ENCODE results near the gene PODXL. TPM values are rescaled to one million over a fixed set of nuclear protein-coding genes. Genes with fewer than 3 reads are reported as not detected.

PODXL gene
- total and polyA plus RNA-seq, 2 donors (not counting 1 experiment from before 2014, with no cell fraction given) = 0.17 to 0.27 TPM

DNA sequence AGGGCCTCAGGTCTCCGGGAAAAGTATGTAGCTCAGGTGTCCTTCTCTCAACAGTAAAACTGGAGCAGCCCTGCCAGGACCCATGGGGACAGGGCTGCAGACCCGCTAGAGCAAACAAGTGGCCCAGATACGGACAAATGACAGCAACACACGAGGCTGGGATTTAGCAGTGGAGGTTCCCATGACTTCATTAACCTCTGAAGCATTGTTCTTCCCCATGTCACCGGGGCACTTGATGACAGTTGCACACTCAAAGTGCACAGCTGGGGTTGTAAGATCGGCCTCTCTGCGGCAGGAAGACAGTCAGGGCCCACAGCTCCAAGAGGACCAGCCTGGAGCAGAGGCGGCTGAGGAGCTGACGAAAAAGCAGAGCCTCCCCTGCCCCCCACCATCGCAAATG is 12.5 kb upstream of the PODXL start:
- H4K20me1 ChIP-seq (ENCODE audit: control insufficient read depth, extremely low read depth, insufficient read depth, low read length) = no peaks in the 10 kb centered on the region
- H3K9ac ChIP-seq (ENCODE audit: insufficient read depth, low read length) = no peak overlapping the region
- no peaks in the 10 kb centered on the region for H3K36me3 ChIP-seq (ENCODE audit: control insufficient read depth, insufficient read depth, low read length)
- H2AFZ ChIP-seq (ENCODE audit: low read length) = no peak overlapping the region
- H3K4me3 ChIP-seq (replicated peaks in 1 of 4; ENCODE audit: control extremely low read depth in 1 of 4, insufficient read depth in 1 of 4, low read depth in 3 of 4, low read length in 4 of 4) = no peak overlapping the region
- no peaks in the 10 kb centered on the region for H3K4me1 ChIP-seq (ENCODE audit: control insufficient read depth, extremely low read depth, insufficient read depth, low read length)
- H3K79me2 ChIP-seq (ENCODE audit: control insufficient read depth, insufficient read depth, low read length) = no peaks in the 10 kb centered on the region
- H3K9me3 ChIP-seq (ENCODE audit: control insufficient read depth, insufficient read depth, low read depth, low read length) = no peaks in the 10 kb centered on the region
- H3K4me2 ChIP-seq (ENCODE audit: extremely low read depth, insufficient read depth, low read length) = no peak overlapping the region
- H3K27ac ChIP-seq (ENCODE audit: insufficient read depth, low read length) = no peak overlapping the region
- no peaks in the 10 kb centered on the region for H3K27me3 ChIP-seq (ENCODE audit: control insufficient read depth, insufficient read depth, low read length)
- TF ChIP-seq EZH2 (IDR thresholded peaks at IDR 0.05; ENCODE audit: low read length, missing control alignments) (no peak), CTCF (conservative IDR thresholded peaks at IDR 0.05 in 1 of 2, IDR thresholded peaks at IDR 0.05 in 1 of 2; ENCODE audit: low read depth in 1 of 2, low read length in 2 of 2) (no peak)
- DNase-seq (ENCODE audit: low read depth in 2 of 2) = no peak

DNA sequence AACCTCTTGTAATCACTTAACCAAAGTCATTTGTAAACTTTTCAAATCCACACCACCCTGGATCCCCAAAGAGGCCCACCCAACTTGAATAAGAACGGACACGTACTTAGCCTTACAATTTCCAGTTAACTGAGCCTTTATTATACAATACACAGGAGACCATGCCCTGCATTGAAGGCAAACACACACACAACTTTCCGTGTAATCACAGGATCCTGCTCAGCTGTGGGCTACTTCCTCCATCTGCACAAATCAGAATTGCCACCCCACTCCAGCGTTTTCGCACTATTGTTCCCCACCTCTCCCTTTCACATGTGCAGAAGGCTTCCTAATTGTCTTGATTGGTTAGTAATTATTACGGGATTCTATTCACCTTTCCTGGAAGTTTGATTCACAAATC is 12.1 kb upstream of the PODXL start:
- no peak for DNase-seq (ENCODE audit: low read depth in 2 of 2)
- no peaks in the 10 kb centered on the region for H3K79me2 ChIP-seq (ENCODE audit: control insufficient read depth, insufficient read depth, low read length)
- no peak overlapping the region for H2AFZ ChIP-seq (ENCODE audit: low read length)
- H3K4me3 ChIP-seq (replicated peaks in 1 of 4; ENCODE audit: control extremely low read depth in 1 of 4, insufficient read depth in 1 of 4, low read depth in 3 of 4, low read length in 4 of 4) = no peak overlapping the region
- H3K27me3 ChIP-seq (ENCODE audit: control insufficient read depth, insufficient read depth, low read length) = no peaks in the 10 kb centered on the region
- no peak overlapping the region for H3K9ac ChIP-seq (ENCODE audit: insufficient read depth, low read length)
- no peaks in the 10 kb centered on the region for H4K20me1 ChIP-seq (ENCODE audit: control insufficient read depth, extremely low read depth, insufficient read depth, low read length)
- no peak overlapping the region for H3K27ac ChIP-seq (ENCODE audit: insufficient read depth, low read length)
- H3K4me1 ChIP-seq (ENCODE audit: control insufficient read depth, extremely low read depth, insufficient read depth, low read length) = no peaks in the 10 kb centered on the region
- H3K36me3 ChIP-seq (ENCODE audit: control insufficient read depth, insufficient read depth, low read length) = no peaks in the 10 kb centered on the region
- no peaks in the 10 kb centered on the region for H3K9me3 ChIP-seq (ENCODE audit: control insufficient read depth, insufficient read depth, low read depth, low read length)
- TF ChIP-seq EZH2 (IDR thresholded peaks at IDR 0.05; ENCODE audit: low read length, missing control alignments) (no peak), CTCF (conservative IDR thresholded peaks at IDR 0.05 in 1 of 2, IDR thresholded peaks at IDR 0.05 in 1 of 2; ENCODE audit: low read depth in 1 of 2, low read length in 2 of 2) (no peak)
- no peak overlapping the region for H3K4me2 ChIP-seq (ENCODE audit: extremely low read depth, insufficient read depth, low read length)

- Histone ChIP-seq H3K79me2 (ENCODE audit: control insufficient read depth, insufficient read depth, low read length) (no peaks in the 10 kb centered on the region), H3K4me3 (replicated peaks in 1 of 4; ENCODE audit: control extremely low read depth in 1 of 4, insufficient read depth in 1 of 4, low read depth in 3 of 4, low read length in 4 of 4) (no peak overlapping the region), H2AFZ (ENCODE audit: low read length) (no peak overlapping the region), H3K4me2 (ENCODE audit: extremely low read depth, insufficient read depth, low read length) (no peak overlapping the region), H3K27me3 (ENCODE audit: control insufficient read depth, insufficient read depth, low read length) (peaks cover 5% of the 10 kb centered on the region), H3K27ac (ENCODE audit: insufficient read depth, low read length) (no peak overlapping the region), H3K4me1 (ENCODE audit: control insufficient read depth, extremely low read depth, insufficient read depth, low read length) (no peaks in the 10 kb centered on the region), H3K9me3 (ENCODE audit: control insufficient read depth, insufficient read depth, low read depth, low read length) (no peaks in the 10 kb centered on the region), H3K9ac (ENCODE audit: insufficient read depth, low read length) (no peak overlapping the region), H3K36me3 (ENCODE audit: control insufficient read depth, insufficient read depth, low read length) (no peaks in the 10 kb centered on the region), H4K20me1 (ENCODE audit: control insufficient read depth, extremely low read depth, insufficient read depth, low read length) (no peaks in the 10 kb centered on the region)
- DNase-seq (ENCODE audit: low read depth in 2 of 2) = no peak
- TF ChIP-seq EZH2 (IDR thresholded peaks at IDR 0.05; ENCODE audit: low read length, missing control alignments) = no peak
- TF ChIP-seq CTCF (conservative IDR thresholded peaks at IDR 0.05 in 1 of 2, IDR thresholded peaks at IDR 0.05 in 1 of 2; ENCODE audit: low read depth in 1 of 2, low read length in 2 of 2) = no peak
Observed at GRCh38 chr7:131564640-131565039, 8.2 kb upstream of the PODXL start.

All from fibroblast of lung (primary cell).